Activated CD4-positive, alpha-beta T cell treated with anti-CD3 and anti-CD28 coated beads, Interleukin-2, amount 10 ng/mL, durations not matched to agents 24 days and 14 days (primary cell): ENCODE measurements around the gene LRR1. TPM values are rescaled to one million over a fixed set of nuclear protein-coding genes. Genes with fewer than 3 reads are reported as not detected.
"Not testable (repeated sequence)": the region's sequence is repeated elsewhere in the genome, so short reads cannot be mapped to it uniquely, and the experiment has no call there.

Experiments
- DNase-seq: peaks from one replicate; pipeline ENCODE4 v3.0.0; 2022
- H3K27ac Mint-ChIP-seq: one replicate; pipeline ENCODE4 v1.8.0; 2022; ENCODE audit warnings: mild to moderate bottlenecking, mixed read lengths
- H3K27me3 Mint-ChIP-seq: one replicate; pipeline ENCODE4 v1.8.0; 2022; ENCODE audit warnings: mixed read lengths
- H3K36me3 Mint-ChIP-seq: one replicate; pipeline ENCODE4 v1.8.0; 2022; ENCODE audit warnings: low read depth, mild to moderate bottlenecking, mixed read lengths
- H3K4me1 Mint-ChIP-seq: one replicate; pipeline ENCODE4 v1.8.0; 2021; ENCODE audit warnings: mixed read lengths
- H3K4me3 Mint-ChIP-seq: one replicate; pipeline ENCODE4 v1.8.0; 2022; ENCODE audit warnings: mild to moderate bottlenecking, moderate library complexity, mixed read lengths
- H3K9me3 Mint-ChIP-seq: one replicate; pipeline ENCODE4 v1.8.0; 2021; ENCODE audit warnings: mixed read lengths
- intact Hi-C: fragments of 100-400 bp; cut with micrococcal nuclease; formaldehyde crosslinking; loops from one replicate; pipeline ENCODE4 v1.15.1; 2023
- total RNA-seq: library from RNA; stranded (reverse); gene quantifications from 2 replicates; pipeline ENCODE4 v1.2.3, GENCODE V29; 2022

LRR1 gene
- total RNA-seq, 1 donor from 2014 or later = 47.7 TPM

GRCh38 chr14:49623941-49624839 lies 25.4 kb downstream of the LRR1 start:
- Mint-ChIP-seq H3K4me3 (peak overlapping the region; percentile 96), H3K9me3 (no peaks in the 10 kb centered on the region), H3K4me1 (peaks cover 34% of the 10 kb centered on the region), H3K27ac (peak overlapping the region; percentile 69), H3K36me3 (peaks cover 53% of the 10 kb centered on the region), H3K27me3 (no peaks in the 10 kb centered on the region)
- intact Hi-C loops = loop anchor here (5.0 kb wide), 1 partner anchor 493 kb away; the partner anchor contains the start of gene VCPKMT
- DNase-seq = no peak

DNA sequence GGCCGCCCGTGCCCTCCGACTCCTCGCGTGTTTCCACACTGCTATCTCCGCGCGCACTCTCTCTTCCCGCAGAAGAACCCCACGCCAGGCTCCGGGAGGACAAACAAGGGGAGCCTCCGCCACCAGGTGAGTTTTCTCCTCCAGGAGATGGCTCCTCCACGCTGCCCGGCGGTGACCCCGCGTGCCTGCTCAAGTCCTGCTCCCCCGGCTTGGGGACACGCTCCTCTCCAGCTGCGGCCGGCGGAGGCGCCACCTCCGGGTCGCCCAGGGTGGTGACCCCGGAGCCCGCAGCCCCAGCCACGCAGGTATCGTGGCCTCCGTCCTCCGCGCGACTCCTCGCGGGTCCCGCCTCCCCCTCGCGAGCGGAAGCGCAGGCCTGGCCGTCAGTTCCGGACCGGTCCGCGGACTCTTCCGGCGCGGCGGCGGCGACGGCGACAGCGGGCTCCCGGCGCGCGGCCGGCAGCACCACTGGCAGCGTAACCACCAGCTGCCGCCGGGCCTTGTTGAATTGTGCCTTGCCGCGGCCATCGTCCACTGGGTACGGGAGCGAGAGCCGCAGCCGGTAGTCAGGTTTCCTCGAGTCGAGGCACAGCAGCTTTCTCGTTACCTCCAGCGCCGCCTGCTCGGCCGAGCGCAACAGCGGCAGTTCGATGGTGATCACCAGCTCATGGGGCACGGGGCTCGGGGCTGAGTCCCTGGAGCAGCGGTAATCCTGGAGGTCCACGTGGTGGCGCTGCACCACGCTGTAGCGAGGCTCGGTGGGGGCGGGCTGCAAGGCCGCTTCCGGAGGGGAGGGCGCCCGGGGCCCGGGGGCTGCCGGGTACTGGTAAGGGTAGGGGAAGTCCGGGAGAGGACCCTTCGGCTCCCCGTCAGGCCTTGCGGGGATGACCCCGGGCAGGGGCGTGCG lies 35.2 kb downstream of the LRR1 start:
- Mint-ChIP-seq H3K9me3 (no peaks in the 10 kb centered on the region), H3K27ac (peak overlapping the region; percentile 93), H3K27me3 (no peaks in the 10 kb centered on the region), H3K4me3 (peak overlapping the region; percentile 99), H3K36me3 (peaks cover 37% of the 10 kb centered on the region), H3K4me1 (peaks cover 29% of the 10 kb centered on the region)
- peak; percentile 98 for DNase-seq
- intact Hi-C loops = loop anchor here (1.0 to 10.0 kb wide), 9 partner anchors 14 to 1191 kb away; partner anchors contain the start of genes DMAC2L, KLHDC1, KLHDC2 and L2HGDH

DNA sequence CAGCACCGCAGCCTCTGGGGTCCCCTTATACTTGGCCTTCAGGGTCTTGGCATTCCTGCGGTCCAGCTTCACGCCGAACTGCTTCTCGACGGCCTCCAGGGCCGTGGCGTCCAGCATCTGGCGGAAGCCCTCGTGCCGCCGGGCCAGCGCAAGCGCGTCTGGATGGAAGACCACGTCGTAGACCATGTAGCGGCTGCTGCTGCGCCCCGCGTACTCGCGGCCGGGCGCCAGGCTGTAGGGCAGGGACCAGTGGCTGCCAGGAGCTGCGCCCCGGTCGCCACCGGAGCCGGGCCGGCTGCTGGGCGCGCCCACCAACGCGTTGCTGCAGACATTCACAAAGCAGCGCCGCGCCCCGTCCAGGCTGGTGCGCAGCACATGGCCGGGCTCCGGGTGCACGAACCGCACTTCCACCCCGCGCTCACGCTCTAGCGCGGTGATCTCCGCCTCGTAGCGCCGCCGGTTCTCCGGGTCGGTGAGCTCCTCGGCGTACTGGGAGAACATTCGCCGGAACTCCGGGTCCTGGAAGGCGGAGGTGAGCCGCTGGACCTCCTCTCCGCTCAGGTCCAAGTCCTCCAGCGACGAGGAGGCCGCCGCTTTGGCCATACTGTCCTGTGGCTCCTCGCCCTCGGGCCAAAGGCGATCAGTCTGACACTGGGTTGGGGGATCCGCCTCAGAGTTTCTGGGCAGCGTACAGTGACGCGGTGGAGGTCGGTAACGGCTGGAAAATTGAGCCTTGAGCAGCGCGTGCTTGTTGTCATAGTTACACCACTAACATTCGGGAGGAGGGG lies 36.0 kb downstream of the LRR1 start, which contains the start of gene DNAAF2:
Gene DNAAF2 (minus strand): TSS at position 698 of the 788 bp plus-strand sequence. CDS start 95 bp downstream, at position 603.
- Mint-ChIP-seq H3K27me3 (no peaks in the 10 kb centered on the region), H3K27ac (peak within 1 kb of the TSS; percentile 99), H3K36me3 (peaks cover 42% of the 10 kb centered on the region), H3K4me1 (peaks cover 30% of the 10 kb centered on the region), H3K9me3 (no peaks in the 10 kb centered on the region), H3K4me3 (peak within 1 kb of the TSS; percentile 99)
- intact Hi-C loops = loop anchor here (1.0 to 10.0 kb wide), 9 partner anchors 14 to 1190 kb away; partner anchors contain the start of genes DMAC2L, KLHDC1, KLHDC2 and L2HGDH
- DNase-seq = peak; percentile 89

DNA sequence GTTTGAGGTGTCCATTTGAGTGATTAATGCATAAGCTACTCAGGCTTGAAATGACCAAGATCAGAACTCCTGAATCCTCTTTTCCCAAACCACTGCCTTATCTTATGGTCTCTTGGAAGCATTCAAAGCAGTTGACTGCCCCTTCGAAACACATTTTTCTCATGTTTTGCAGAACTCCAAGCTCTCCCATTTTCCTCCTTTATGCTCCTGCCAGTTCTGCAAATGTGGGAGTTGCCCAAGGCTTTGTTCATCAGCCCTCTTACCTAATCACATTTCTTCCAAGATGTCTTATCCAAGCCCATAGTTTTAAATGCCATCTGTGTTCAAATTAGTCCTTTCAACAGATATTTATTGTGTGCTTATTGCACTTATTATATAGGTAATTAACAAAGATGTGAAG lies 38.1 kb downstream of the LRR1 start:
- Mint-ChIP-seq H3K9me3 (no peaks in the 10 kb centered on the region), H3K27ac (no peak overlapping the region), H3K4me3 (peak overlapping the region; percentile 49), H3K27me3 (no peaks in the 10 kb centered on the region), H3K36me3 (peaks cover 48% of the 10 kb centered on the region), H3K4me1 (peaks cover 30% of the 10 kb centered on the region)
- intact Hi-C loops = loop anchor here (10.0 kb wide), 1 partner anchor 1188 kb away; no protein-coding TSS in a partner anchor
- peak; percentile 51 for DNase-seq

- no peaks in the 10 kb centered on the region for H3K9me3 Mint-ChIP-seq
- peak overlapping the region; percentile 49 for H3K4me3 Mint-ChIP-seq
- intact Hi-C loops = loop anchor here (10.0 kb wide), 1 partner anchor 1187 kb away; no protein-coding TSS in a partner anchor
- H3K36me3 Mint-ChIP-seq = peaks cover 52% of the 10 kb centered on the region
- H3K27me3 Mint-ChIP-seq = no peaks in the 10 kb centered on the region
- no peak for DNase-seq
- H3K27ac Mint-ChIP-seq = no peak overlapping the region
- H3K4me1 Mint-ChIP-seq = peaks cover 34% of the 10 kb centered on the region
Observed at GRCh38 chr14:49637534-49638078, 38.9 kb downstream of the LRR1 start.

- H3K36me3 Mint-ChIP-seq = peaks cover 53% of the 10 kb centered on the region
- DNase-seq = peak; percentile 49
- no peak overlapping the region for H3K4me3 Mint-ChIP-seq
- no peaks in the 10 kb centered on the region for H3K27me3 Mint-ChIP-seq
- intact Hi-C loops = no loop called here
- H3K4me1 Mint-ChIP-seq = peaks cover 33% of the 10 kb centered on the region
- H3K27ac Mint-ChIP-seq = no peak overlapping the region
- no peaks in the 10 kb centered on the region for H3K9me3 Mint-ChIP-seq
Observed at GRCh38 chr14:49640540-49641417, 42.0 kb downstream of the LRR1 start.

DNA sequence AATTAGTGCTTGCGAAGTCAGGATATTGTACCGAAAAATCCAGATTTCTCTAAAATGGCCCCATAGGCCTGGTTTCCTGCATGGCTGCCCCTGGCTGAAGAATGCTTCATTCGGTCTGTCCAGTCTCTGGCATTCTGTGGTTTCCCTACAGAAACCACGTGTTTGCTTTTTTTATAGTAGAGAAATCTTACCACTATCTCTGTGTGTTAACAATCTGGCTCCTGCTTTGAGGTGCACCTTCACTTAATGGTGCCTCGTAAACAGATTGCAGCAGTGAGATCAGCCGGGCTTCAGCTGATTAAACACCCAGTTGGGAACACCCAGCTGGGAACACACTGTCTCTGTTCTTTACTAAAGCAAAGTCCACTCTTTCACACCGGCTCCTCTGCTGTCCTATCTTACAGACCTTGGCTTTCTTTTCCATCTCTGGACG lies 43.0 kb downstream of the LRR1 start:
- H3K27me3 Mint-ChIP-seq = no peaks in the 10 kb centered on the region
- DNase-seq = peak; percentile 52
- intact Hi-C loops = no loop called here
- H3K4me3 Mint-ChIP-seq = no peak overlapping the region
- peaks cover 28% of the 10 kb centered on the region for H3K4me1 Mint-ChIP-seq
- H3K9me3 Mint-ChIP-seq = no peaks in the 10 kb centered on the region
- H3K36me3 Mint-ChIP-seq = peaks cover 46% of the 10 kb centered on the region
- H3K27ac Mint-ChIP-seq = peak overlapping the region; percentile 71

DNA sequence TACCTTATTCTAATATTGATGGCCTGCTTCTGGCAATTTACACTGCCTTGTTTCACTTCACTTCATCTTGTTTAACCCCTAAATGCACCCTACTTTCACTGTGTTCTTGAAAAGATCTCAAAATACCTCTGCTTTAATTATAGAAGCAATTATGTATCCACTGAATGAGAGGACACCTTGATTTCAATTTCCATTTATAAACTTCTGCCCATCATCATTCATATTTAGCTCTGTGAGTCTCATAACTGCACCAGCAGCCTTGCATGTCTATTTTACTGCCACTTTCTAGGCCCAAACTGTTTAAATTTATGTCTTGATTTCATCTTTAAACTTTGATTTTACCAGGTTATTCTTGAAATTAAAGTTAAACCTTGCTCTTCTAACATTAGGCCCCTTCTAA lies 43.4 kb downstream of the LRR1 start:
- Mint-ChIP-seq H3K9me3 (no peaks in the 10 kb centered on the region), H3K27me3 (no peaks in the 10 kb centered on the region), H3K27ac (peak overlapping the region; percentile 71), H3K4me1 (peaks cover 26% of the 10 kb centered on the region), H3K36me3 (peaks cover 48% of the 10 kb centered on the region), H3K4me3 (no peak overlapping the region)
- DNase-seq = no peak
- intact Hi-C loops = no loop called here

DNA sequence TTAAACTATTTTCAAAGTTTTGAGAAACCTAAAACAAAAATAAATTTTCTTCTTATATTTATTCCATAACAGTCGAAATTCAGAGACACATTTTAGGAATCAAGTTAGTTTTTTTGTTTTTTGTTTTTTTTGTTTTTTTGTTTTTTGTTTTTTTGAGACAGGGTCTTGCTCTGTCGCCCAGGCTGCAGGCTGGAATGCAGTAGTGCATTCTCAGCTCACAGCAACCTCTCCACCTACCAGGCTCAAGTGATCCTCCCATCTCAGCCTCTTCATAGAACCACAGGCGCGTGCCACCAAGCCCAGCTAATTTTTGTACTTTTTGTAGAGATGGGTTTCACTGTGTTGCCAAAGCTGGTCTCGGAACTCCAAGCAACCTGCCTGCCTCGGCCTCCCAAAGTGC lies 54.8 kb downstream of the LRR1 start:
- peaks cover 4% of the 10 kb centered on the region for H3K4me1 Mint-ChIP-seq
- H3K27me3 Mint-ChIP-seq = no peaks in the 10 kb centered on the region
- H3K27ac Mint-ChIP-seq = no peak overlapping the region
- H3K9me3 Mint-ChIP-seq = no peaks in the 10 kb centered on the region
- peaks cover 13% of the 10 kb centered on the region for H3K36me3 Mint-ChIP-seq
- DNase-seq = no peak
- intact Hi-C loops = no loop called here
- H3K4me3 Mint-ChIP-seq = no peak overlapping the region

GRCh38 chr14:49654511-49654910 lies 55.8 kb downstream of the LRR1 start:
- H3K27ac Mint-ChIP-seq = no peak overlapping the region
- no peaks in the 10 kb centered on the region for H3K9me3 Mint-ChIP-seq
- intact Hi-C loops = no loop called here
- no peaks in the 10 kb centered on the region for H3K27me3 Mint-ChIP-seq
- H3K36me3 Mint-ChIP-seq = peaks cover 13% of the 10 kb centered on the region
- peaks cover 4% of the 10 kb centered on the region for H3K4me1 Mint-ChIP-seq
- DNase-seq = no peak
- no peak overlapping the region for H3K4me3 Mint-ChIP-seq

DNA sequence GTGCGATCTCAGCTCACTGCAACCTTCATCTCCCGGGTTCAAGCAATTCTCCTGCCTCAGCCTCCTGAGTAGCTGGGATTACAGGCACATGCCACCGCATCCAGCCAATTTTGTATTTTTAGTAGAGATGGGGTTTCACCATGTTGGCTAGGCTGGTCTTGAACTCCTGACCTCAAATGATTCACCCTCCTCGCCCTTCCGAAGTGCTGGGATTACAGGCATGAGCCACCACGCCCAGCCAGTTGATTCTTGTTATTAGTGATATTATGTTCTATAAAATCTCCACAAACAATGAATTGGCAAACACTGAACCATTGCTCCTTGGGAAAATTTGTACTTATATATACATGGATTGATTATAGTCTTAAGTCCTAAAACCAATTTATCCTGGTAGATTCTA lies 58.8 kb downstream of the LRR1 start:
- H3K27me3 Mint-ChIP-seq, intact Hi-C loops, H3K9me3 Mint-ChIP-seq, H3K4me3 Mint-ChIP-seq, H3K27ac Mint-ChIP-seq, DNase-seq, H3K4me1 Mint-ChIP-seq: not testable (repeated sequence)
- peaks cover 14% of the 10 kb centered on the region for H3K36me3 Mint-ChIP-seq
